HUES6 (cell line): Measurements from ENCODE around the gene NOP14.

Experiments
- H3K27ac ChIP-seq: 2 replicates; pipeline ENCODE4 v1.7.0; 2013; ENCODE audit warnings: low read depth, mild to moderate bottlenecking, low read length, inconsistent platforms
- H3K27me3 ChIP-seq: 2 replicates; pipeline ENCODE4 v1.6.1; 2013; ENCODE audit warnings: low read length; ENCODE audit not compliant: control insufficient read depth, insufficient read depth
- H3K36me3 ChIP-seq: 2 replicates; pipeline ENCODE4 v1.6.1; 2013; ENCODE audit warnings: low read length; ENCODE audit not compliant: control insufficient read depth, insufficient read depth
- H3K4me1 ChIP-seq: 2 replicates; pipeline ENCODE4 v1.6.1; 2013; ENCODE audit warnings: low read length; ENCODE audit not compliant: control insufficient read depth, insufficient read depth
- H3K4me3 ChIP-seq: 2 replicates; pipeline ENCODE4 v1.5.1; 2013; ENCODE audit warnings: low read depth, low read length
- H3K9ac ChIP-seq: one replicate; pipeline ENCODE4 v1.6.1; 2013; ENCODE audit warnings: mild to moderate bottlenecking, low read length
- H3K9me3 ChIP-seq: 2 replicates; pipeline ENCODE4 v1.6.1; 2013; ENCODE audit warnings: low read depth, low read length; ENCODE audit not compliant: control insufficient read depth, insufficient read depth

The NOP14 gene

GRCh38 chr4:2907226-2907625, 56.0 kb downstream of the NOP14 start:
- H3K27me3 ChIP-seq = no peaks in the 10 kb centered on the region
- H3K9me3 ChIP-seq = no peaks in the 10 kb centered on the region
- H3K4me1 ChIP-seq = no peaks in the 10 kb centered on the region
- H3K9ac ChIP-seq = no peak overlapping the region
- H3K4me3 ChIP-seq = no peak overlapping the region
- peaks cover 94% of the 10 kb centered on the region for H3K36me3 ChIP-seq
- no peak overlapping the region for H3K27ac ChIP-seq

- H3K9ac ChIP-seq = no peak overlapping the region
- H3K9me3 ChIP-seq = no peaks in the 10 kb centered on the region
- H3K4me1 ChIP-seq = no peaks in the 10 kb centered on the region
- H3K4me3 ChIP-seq = no peak overlapping the region
- peaks cover 92% of the 10 kb centered on the region for H3K36me3 ChIP-seq
- H3K27ac ChIP-seq = no peak overlapping the region
- no peaks in the 10 kb centered on the region for H3K27me3 ChIP-seq
Observed at GRCh38 chr4:2906218-2906617, 57.0 kb downstream of the NOP14 start.

- Histone ChIP-seq H3K9me3 (no peaks in the 10 kb centered on the region), H3K4me1 (no peaks in the 10 kb centered on the region), H3K4me3 (no peak overlapping the region), H3K27me3 (no peaks in the 10 kb centered on the region), H3K27ac (no peak overlapping the region), H3K9ac (no peak overlapping the region), H3K36me3 (peaks cover 92% of the 10 kb centered on the region)
Observed at GRCh38 chr4:2905544-2905943, 57.7 kb downstream of the NOP14 start.

GRCh38 chr4:2902126-2902525, 61.1 kb downstream of the NOP14 start:
- H3K27ac ChIP-seq = no peak overlapping the region
- H3K9me3 ChIP-seq = no peaks in the 10 kb centered on the region
- H3K9ac ChIP-seq = no peak overlapping the region
- no peaks in the 10 kb centered on the region for H3K4me1 ChIP-seq
- no peaks in the 10 kb centered on the region for H3K27me3 ChIP-seq
- H3K4me3 ChIP-seq = no peak overlapping the region
- H3K36me3 ChIP-seq = peaks cover 91% of the 10 kb centered on the region

- Histone ChIP-seq H3K9ac (no peak overlapping the region), H3K9me3 (no peaks in the 10 kb centered on the region), H3K4me1 (no peaks in the 10 kb centered on the region), H3K27ac (no peak overlapping the region), H3K27me3 (no peaks in the 10 kb centered on the region), H3K4me3 (no peak overlapping the region), H3K36me3 (peaks cover 91% of the 10 kb centered on the region)
Observed at GRCh38 chr4:2901186-2901585, 62.0 kb downstream of the NOP14 start.

- Histone ChIP-seq H3K9me3 (no peaks in the 10 kb centered on the region), H3K4me3 (no peak overlapping the region), H3K4me1 (no peaks in the 10 kb centered on the region), H3K9ac (no peak overlapping the region), H3K36me3 (peaks cover 88% of the 10 kb centered on the region), H3K27ac (no peak overlapping the region), H3K27me3 (no peaks in the 10 kb centered on the region)
Observed at GRCh38 chr4:2900741-2901140, 62.5 kb downstream of the NOP14 start.

- Histone ChIP-seq H3K27me3 (no peaks in the 10 kb centered on the region), H3K4me1 (no peaks in the 10 kb centered on the region), H3K27ac (no peak overlapping the region), H3K4me3 (no peak overlapping the region), H3K9ac (no peak overlapping the region), H3K9me3 (no peaks in the 10 kb centered on the region), H3K36me3 (peaks cover 82% of the 10 kb centered on the region)
Observed at GRCh38 chr4:2898001-2898400, 65.2 kb downstream of the NOP14 start.

GRCh38 chr4:2893772-2894171, 69.4 kb downstream of the NOP14 start:
- peaks cover 51% of the 10 kb centered on the region for H3K36me3 ChIP-seq
- no peaks in the 10 kb centered on the region for H3K4me1 ChIP-seq
- no peak overlapping the region for H3K4me3 ChIP-seq
- no peak overlapping the region for H3K9ac ChIP-seq
- H3K27ac ChIP-seq = no peak overlapping the region
- H3K9me3 ChIP-seq = no peaks in the 10 kb centered on the region
- no peaks in the 10 kb centered on the region for H3K27me3 ChIP-seq

- no peaks in the 10 kb centered on the region for H3K27me3 ChIP-seq
- no peak overlapping the region for H3K4me3 ChIP-seq
- H3K4me1 ChIP-seq = no peaks in the 10 kb centered on the region; the same call in 1 of the 2 replicates
- H3K27ac ChIP-seq = no peak overlapping the region
- no peaks in the 10 kb centered on the region for H3K9me3 ChIP-seq
- peaks cover 41% of the 10 kb centered on the region for H3K36me3 ChIP-seq
- no peak overlapping the region for H3K9ac ChIP-seq
Observed at GRCh38 chr4:2891294-2891693, 71.9 kb downstream of the NOP14 start.

GRCh38 chr4:2888886-2889285, 74.3 kb downstream of the NOP14 start:
- H3K27me3 ChIP-seq = no peaks in the 10 kb centered on the region
- no peak overlapping the region for H3K4me3 ChIP-seq
- no peaks in the 10 kb centered on the region; the same call in 1 of the 2 replicates for H3K4me1 ChIP-seq
- H3K9me3 ChIP-seq = no peaks in the 10 kb centered on the region
- no peak overlapping the region for H3K9ac ChIP-seq
- no peak overlapping the region for H3K27ac ChIP-seq
- H3K36me3 ChIP-seq = peaks cover 41% of the 10 kb centered on the region
